ENCODE results near the gene ADGRV1. TPM values are rescaled to one million over a fixed set of nuclear protein-coding genes. Genes with fewer than 3 reads are reported as not detected.

The ADGRV1 gene
- total RNA-seq, 4 donors from 2014 or later = 2.5 to 7.5 (median 4.5) TPM

GRCh38 chr5:90934738-90935137 lies 376.1 kb downstream of the ADGRV1 start:
- 95% methylated on average over 2 of the region's 2 CpGs for WGBS
- no peak for DNase-seq (ENCODE audit: low spot score in 2 of 2)
- no peak overlapping the region for H3K4me3 ChIP-seq
- H3K9me3 ChIP-seq = no peaks in the 10 kb centered on the region
- no peak overlapping the region for H3K27ac ChIP-seq
- H3K4me1 ChIP-seq = peaks cover 8% of the 10 kb centered on the region
- TF ChIP-seq POLR2AphosphoS5 (IDR thresholded peaks at IDR 0.05) (no peak), EP300 (IDR thresholded peaks at IDR 0.05) (no peak), POLR2A (IDR thresholded peaks at IDR 0.05) (no peak)
- no peaks in the 10 kb centered on the region for H3K36me3 ChIP-seq
- H3K27me3 ChIP-seq = no peaks in the 10 kb centered on the region

DNA sequence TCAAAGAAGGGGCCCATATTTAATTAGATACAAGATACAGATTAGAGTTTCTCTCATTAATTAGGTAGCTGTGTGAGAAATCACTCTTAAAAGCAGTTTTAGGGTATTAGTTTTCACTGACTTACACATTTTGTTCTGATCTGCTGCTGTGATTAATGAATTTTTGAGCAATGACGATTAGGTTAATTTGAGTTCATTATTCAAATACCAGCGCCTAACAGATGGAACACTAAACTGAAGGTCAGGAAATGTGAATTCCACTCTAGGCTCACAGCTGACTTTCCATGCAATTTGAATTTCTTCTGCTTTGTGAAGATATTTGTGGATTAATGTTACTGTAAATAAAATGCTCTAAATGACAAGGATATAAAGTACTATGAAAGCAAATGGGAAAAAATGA lies 380.6 kb downstream of the ADGRV1 start:
- Histone ChIP-seq H3K36me3 (no peaks in the 10 kb centered on the region), H3K27ac (no peak overlapping the region), H3K27me3 (no peaks in the 10 kb centered on the region), H3K4me1 (peaks cover 14% of the 10 kb centered on the region), H3K9me3 (no peaks in the 10 kb centered on the region), H3K4me3 (no peak overlapping the region)
- no peak for TF ChIP-seq POLR2A (IDR thresholded peaks at IDR 0.05)
- no peak for TF ChIP-seq EP300 (IDR thresholded peaks at IDR 0.05)
- TF ChIP-seq CTCF (IDR thresholded peaks at IDR 0.05) = no peak
- no peak for TF ChIP-seq POLR2AphosphoS5 (IDR thresholded peaks at IDR 0.05)
- DNase-seq (ENCODE audit: low spot score in 2 of 2) = no peak
- WGBS = 33% methylated on average over 2 of the region's 2 CpGs

GRCh38 chr5:90940227-90940995 lies 381.8 kb downstream of the ADGRV1 start:
- no peak for DNase-seq (ENCODE audit: low spot score in 2 of 2)
- Histone ChIP-seq H3K27me3 (no peaks in the 10 kb centered on the region), H3K4me1 (peaks cover 14% of the 10 kb centered on the region), H3K9me3 (no peaks in the 10 kb centered on the region), H3K36me3 (no peaks in the 10 kb centered on the region), H3K27ac (no peak overlapping the region), H3K4me3 (no peak overlapping the region)
- no peak for TF ChIP-seq CTCF (IDR thresholded peaks at IDR 0.05)
- no peak for TF ChIP-seq POLR2AphosphoS5 (IDR thresholded peaks at IDR 0.05)
- no peak for TF ChIP-seq POLR2A (IDR thresholded peaks at IDR 0.05)
- no peak for TF ChIP-seq EP300 (IDR thresholded peaks at IDR 0.05)
- WGBS = 6% methylated on average over 1 of the region's 1 CpG

DNA sequence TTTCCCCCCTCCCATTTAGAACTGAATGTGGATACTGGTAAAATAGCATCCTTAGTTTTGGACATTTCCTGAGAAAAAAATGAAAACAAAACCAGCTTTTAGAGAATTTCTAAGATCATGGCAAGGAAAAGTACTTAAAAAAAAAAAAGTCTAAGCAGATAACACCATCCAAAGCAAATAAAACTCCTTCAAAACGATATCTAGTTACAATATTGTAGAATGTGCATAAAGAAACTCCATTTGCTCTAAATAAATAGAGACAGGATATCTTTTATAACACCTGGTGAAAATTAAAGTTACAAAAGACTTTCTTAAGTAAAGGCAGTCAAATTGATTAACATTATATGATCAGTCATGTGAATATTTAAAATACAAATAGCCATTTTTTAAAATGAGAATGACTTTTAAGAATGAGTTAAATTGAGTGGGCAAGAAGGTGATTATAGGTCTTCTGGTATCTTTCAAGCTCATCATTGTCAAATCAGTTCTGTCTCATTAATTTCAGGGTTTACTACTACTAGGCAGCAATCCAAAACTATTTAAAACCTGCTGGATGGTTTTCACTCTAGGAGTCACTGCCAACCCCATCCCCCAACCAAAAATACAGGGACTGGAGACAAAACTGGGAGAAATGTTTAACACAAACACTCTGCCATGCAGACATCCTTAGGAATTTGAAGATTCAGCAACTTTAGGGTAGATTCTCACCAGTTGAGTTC lies 382.6 kb downstream of the ADGRV1 start:
- Histone ChIP-seq H3K4me3 (no peak overlapping the region), H3K27ac (no peak overlapping the region), H3K27me3 (no peaks in the 10 kb centered on the region), H3K36me3 (no peaks in the 10 kb centered on the region), H3K9me3 (no peaks in the 10 kb centered on the region), H3K4me1 (peaks cover 14% of the 10 kb centered on the region)
- no peak for DNase-seq (ENCODE audit: low spot score in 2 of 2)
- TF ChIP-seq CTCF (IDR thresholded peaks at IDR 0.05) (no peak), POLR2AphosphoS5 (IDR thresholded peaks at IDR 0.05) (no peak), POLR2A (IDR thresholded peaks at IDR 0.05) (no peak), EP300 (IDR thresholded peaks at IDR 0.05) (no peak)
- WGBS = 71% methylated on average over 1 of the region's 1 CpG

- peaks cover 14% of the 10 kb centered on the region for H3K4me1 ChIP-seq
- no peaks in the 10 kb centered on the region for H3K27me3 ChIP-seq
- no peak overlapping the region for H3K27ac ChIP-seq
- TF ChIP-seq POLR2AphosphoS5 (IDR thresholded peaks at IDR 0.05) (no peak), CTCF (IDR thresholded peaks at IDR 0.05) (no peak), POLR2A (IDR thresholded peaks at IDR 0.05) (no peak), EP300 (IDR thresholded peaks at IDR 0.05) (no peak)
- no peaks in the 10 kb centered on the region for H3K9me3 ChIP-seq
- no peak overlapping the region for H3K4me3 ChIP-seq
- H3K36me3 ChIP-seq = no peaks in the 10 kb centered on the region
- DNase-seq (ENCODE audit: low spot score in 2 of 2) = no peak
These were observed 385.5 kb downstream of the ADGRV1 start for GRCh38 chr5:90944116-90944515.
